ENCODE data around the gene GRIK3.

GRIK3 gene

DNA sequence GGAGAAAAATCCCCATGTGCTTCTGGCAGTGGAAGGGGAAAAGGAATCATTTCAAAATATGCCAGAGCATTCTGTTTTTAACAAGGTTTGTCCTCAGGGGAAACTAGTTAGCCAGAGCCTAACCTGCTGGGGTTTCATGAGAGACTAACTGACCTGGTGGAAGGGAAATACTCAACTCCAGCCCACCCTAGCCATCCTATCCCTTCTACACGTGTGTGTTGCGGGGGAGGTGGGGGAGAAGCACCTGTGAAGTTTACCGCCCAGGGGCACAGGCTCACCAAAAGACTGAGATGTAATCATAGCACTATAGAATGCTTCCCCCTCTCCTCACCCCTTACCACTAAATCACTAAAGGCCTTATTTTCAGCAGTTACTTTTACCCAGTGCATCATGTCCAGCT lies 139.5 kb downstream of the GRIK3 start:
- Mint-ChIP-seq H3K36me3 (ENCODE audit: insufficient read depth) (no peaks in the 10 kb centered on the region), H3K9me3 (no peaks in the 10 kb centered on the region), H3K4me3 (no peak overlapping the region), H3K27me3 (peaks cover 20% of the 10 kb centered on the region), H3K4me1 (no peaks in the 10 kb centered on the region), H3K27ac (ENCODE audit: low read depth) (no peak overlapping the region)
- ATAC-seq (replicated peaks; ENCODE audit: extremely low read depth, poor library complexity, severe bottlenecking) (no peak), DNase-seq (ENCODE audit: low spot score in 2 of 2) (no peak)

DNA sequence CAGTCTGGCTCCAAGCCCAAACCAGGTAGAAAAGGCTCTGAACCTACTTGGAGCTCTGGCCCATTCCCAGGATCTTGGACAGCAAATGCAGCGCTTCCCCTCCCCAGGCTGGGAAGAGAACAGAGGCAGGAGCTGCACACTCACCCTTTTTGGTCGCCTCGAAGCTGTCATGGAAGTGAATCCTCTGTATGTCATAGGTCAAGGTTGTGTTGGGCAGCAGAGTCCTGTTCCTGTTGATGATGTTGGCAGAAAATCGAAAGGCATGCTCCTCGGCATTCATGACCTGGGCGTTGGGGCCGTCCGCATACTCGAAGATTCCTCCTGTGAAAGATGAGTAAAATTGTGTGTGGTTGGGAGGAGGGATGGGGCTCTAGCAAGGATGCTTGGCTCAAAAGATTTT lies 143.5 kb downstream of the GRIK3 start:
- no peaks in the 10 kb centered on the region for H3K4me1 Mint-ChIP-seq
- no peak overlapping the region for H3K4me3 Mint-ChIP-seq
- DNase-seq (ENCODE audit: low spot score in 2 of 2) (no peak), ATAC-seq (replicated peaks; ENCODE audit: extremely low read depth, poor library complexity, severe bottlenecking) (no peak)
- no peaks in the 10 kb centered on the region for H3K36me3 Mint-ChIP-seq (ENCODE audit: insufficient read depth)
- no peaks in the 10 kb centered on the region for H3K9me3 Mint-ChIP-seq
- peaks cover 43% of the 10 kb centered on the region for H3K27me3 Mint-ChIP-seq
- no peak overlapping the region for H3K27ac Mint-ChIP-seq (ENCODE audit: low read depth)

- Mint-ChIP-seq H3K4me1 (no peaks in the 10 kb centered on the region), H3K27ac (ENCODE audit: low read depth) (no peak overlapping the region), H3K27me3 (peaks cover 43% of the 10 kb centered on the region), H3K4me3 (no peak overlapping the region), H3K36me3 (ENCODE audit: insufficient read depth) (no peaks in the 10 kb centered on the region), H3K9me3 (no peaks in the 10 kb centered on the region)
- no peak for ATAC-seq (replicated peaks; ENCODE audit: extremely low read depth, poor library complexity, severe bottlenecking)
- peak in 1 of 2 donors; percentile 8 for DNase-seq (ENCODE audit: low spot score in 2 of 2)
These were observed 144.7 kb downstream of the GRIK3 start for GRCh38 chr1:36889478-36890226.

- Mint-ChIP-seq H3K27me3 (peaks cover 43% of the 10 kb centered on the region), H3K4me1 (no peaks in the 10 kb centered on the region), H3K27ac (ENCODE audit: low read depth) (no peak overlapping the region), H3K36me3 (ENCODE audit: insufficient read depth) (no peaks in the 10 kb centered on the region), H3K4me3 (no peak overlapping the region), H3K9me3 (no peaks in the 10 kb centered on the region)
- ATAC-seq (replicated peaks; ENCODE audit: extremely low read depth, poor library complexity, severe bottlenecking), result no peak
- no peak for DNase-seq (ENCODE audit: low spot score in 2 of 2)
These were observed 145.4 kb downstream of the GRIK3 start for GRCh38 chr1:36888811-36889477.

DNA sequence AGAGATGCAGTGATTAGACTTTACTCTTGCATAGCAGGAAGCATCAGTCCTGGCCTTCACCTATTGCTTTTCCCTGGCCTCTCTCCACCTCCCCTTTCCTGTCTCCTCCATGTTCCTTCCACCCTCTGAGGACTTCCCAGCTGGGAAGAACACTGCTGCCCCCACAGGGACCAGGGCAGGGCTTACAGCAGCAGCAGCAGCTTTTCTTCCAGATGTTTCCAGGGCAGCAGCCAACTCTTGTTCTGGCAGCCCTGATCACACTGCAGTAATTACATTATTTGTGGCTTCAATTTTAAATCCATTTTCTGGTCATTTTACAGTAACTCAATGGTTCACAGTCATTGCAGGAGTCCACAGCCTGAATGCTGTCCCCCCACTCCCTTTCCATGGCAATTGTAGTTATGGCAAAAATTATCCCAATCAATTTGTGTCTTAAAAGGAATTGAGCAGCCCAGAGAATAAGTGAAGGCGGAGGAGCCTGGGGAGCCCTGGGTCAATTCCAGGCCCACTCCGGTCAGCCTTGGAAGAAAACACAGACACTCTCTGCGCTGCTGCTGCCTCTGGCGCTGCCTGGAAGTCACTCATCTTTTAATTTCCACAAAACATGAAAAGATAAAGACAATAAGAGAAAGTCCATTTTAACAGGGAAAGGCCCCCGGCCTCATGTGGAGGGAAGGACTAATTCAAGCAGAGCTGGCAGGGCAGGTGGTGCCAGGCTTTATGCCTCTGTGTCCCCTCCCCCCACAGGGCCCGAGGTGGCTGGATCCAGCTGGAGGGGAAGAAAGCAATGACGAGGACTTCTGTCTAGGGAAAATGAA lies 148.6 kb downstream of the GRIK3 start:
- Mint-ChIP-seq H3K4me3 (no peak overlapping the region), H3K36me3 (ENCODE audit: insufficient read depth) (no peaks in the 10 kb centered on the region)

DNA sequence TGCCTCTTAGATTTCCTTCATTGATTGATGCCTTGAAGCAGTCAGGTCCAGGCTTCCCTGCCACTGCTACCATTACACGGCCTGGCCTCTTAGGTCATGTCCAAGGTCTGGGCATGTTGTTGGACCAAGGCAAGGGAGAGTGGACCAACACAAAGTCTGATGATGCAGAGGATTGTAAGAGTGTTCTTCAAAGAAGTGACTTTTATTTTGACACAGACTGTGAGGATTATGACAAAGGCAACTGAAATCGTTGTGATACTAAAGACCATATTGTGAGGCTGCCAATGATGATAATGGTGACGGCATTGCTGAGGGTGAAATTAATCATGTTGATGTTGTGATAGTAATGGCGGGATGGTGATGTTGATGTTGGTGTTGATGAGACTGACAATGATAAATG lies 149.5 kb downstream of the GRIK3 start:
- Mint-ChIP-seq H3K4me1 (no peaks in the 10 kb centered on the region), H3K36me3 (ENCODE audit: insufficient read depth) (no peaks in the 10 kb centered on the region), H3K9me3 (no peaks in the 10 kb centered on the region), H3K27ac (ENCODE audit: low read depth) (no peak overlapping the region), H3K4me3 (no peak overlapping the region), H3K27me3 (peaks cover 48% of the 10 kb centered on the region)
- ATAC-seq (replicated peaks; ENCODE audit: extremely low read depth, poor library complexity, severe bottlenecking), result no peak
- DNase-seq (ENCODE audit: low spot score in 2 of 2), result no peak

More for the DNA sequence above, 148.6 kb downstream of the GRIK3 start:
- no peak for ATAC-seq (replicated peaks; ENCODE audit: extremely low read depth, poor library complexity, severe bottlenecking)
- H3K4me1 Mint-ChIP-seq, result no peaks in the 10 kb centered on the region
- peaks cover 51% of the 10 kb centered on the region for H3K27me3 Mint-ChIP-seq
- no peaks in the 10 kb centered on the region for H3K9me3 Mint-ChIP-seq
- no peak overlapping the region for H3K27ac Mint-ChIP-seq (ENCODE audit: low read depth)
- peak in 1 of 2 donors; percentile 6 for DNase-seq (ENCODE audit: low spot score in 2 of 2)

GRCh38 chr1:36884029-36884701 lies 150.2 kb downstream of the GRIK3 start:
- Mint-ChIP-seq H3K4me3 (no peak overlapping the region), H3K9me3 (no peaks in the 10 kb centered on the region), H3K4me1 (no peaks in the 10 kb centered on the region), H3K27me3 (peaks cover 48% of the 10 kb centered on the region), H3K27ac (ENCODE audit: low read depth) (no peak overlapping the region), H3K36me3 (ENCODE audit: insufficient read depth) (no peaks in the 10 kb centered on the region)
- no peak for DNase-seq (ENCODE audit: low spot score in 2 of 2)
- ATAC-seq (replicated peaks; ENCODE audit: extremely low read depth, poor library complexity, severe bottlenecking), result no peak

DNA sequence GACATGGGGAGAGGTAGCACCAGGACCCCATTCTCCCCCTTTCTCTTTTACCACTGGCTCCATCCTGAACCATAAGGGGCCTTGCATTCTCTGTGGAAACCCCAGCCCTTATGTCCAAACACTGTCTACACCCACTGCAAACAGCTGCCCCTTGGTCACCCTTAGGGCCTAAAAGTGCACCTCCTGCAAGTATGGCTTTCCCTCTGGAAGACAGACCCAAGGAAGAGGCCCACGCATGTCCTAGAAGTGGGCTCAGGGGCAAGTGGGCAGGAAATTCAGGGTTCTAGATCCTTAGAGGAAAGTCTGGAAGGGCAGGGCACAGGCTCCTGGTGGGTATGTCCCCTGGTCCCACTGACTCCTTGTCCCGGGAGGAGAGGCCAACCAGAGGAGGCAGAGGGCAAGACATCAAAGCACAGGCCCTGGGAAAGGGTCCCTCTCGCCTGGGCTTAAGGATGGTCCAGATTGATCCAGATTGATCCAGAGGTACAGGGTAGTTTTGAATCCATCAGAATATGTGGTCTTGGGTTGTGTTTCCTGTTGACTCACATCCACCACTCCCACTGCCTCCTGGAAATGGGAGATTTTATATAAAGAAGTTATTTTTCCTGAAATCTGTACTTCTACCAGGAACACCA lies 150.9 kb downstream of the GRIK3 start:
- Mint-ChIP-seq H3K9me3 (no peaks in the 10 kb centered on the region), H3K4me1 (no peaks in the 10 kb centered on the region), H3K36me3 (ENCODE audit: insufficient read depth) (no peaks in the 10 kb centered on the region), H3K27me3 (peaks cover 44% of the 10 kb centered on the region), H3K4me3 (no peak overlapping the region), H3K27ac (ENCODE audit: low read depth) (no peak overlapping the region)
- peak in 1 of 2 donors; percentile 9 for DNase-seq (ENCODE audit: low spot score in 2 of 2)
- no peak for ATAC-seq (replicated peaks; ENCODE audit: extremely low read depth, poor library complexity, severe bottlenecking)

DNA sequence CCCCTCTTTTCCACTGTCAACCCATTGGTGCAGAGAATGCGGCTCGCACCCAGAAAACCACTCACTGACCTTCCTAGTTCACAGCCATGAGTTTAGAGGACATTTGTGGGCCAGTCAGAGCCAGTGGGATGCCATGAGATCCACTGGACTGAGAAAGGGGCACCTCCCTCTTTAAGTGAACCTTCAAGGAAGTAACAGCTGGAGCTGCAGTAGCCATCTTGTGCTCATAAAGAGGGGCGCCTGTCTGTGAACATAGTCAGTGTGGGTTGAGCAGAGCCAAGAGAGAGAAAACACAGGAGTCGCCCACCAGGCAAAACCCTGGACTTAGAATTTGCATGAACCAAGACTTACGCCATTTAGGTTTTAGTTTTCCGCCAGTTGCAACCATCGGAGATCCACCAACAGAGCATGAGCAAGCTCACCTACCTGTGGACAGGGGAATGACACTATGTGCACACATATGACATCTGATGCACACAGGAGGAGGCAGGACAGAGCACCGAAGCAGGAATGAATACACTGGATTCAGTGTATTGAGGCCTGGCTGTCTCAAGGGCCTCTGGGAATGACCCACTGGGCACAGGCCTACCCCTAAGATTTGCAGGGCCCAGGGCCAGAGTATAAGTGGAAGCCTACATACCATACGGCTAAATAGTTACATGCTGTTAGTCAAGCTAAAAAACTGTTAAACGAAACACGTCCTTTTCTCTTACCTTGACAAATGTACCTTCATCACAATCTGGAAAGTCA lies 151.6 kb downstream of the GRIK3 start:
- H3K9me3 Mint-ChIP-seq, result no peaks in the 10 kb centered on the region
- H3K27me3 Mint-ChIP-seq, result peaks cover 45% of the 10 kb centered on the region
- no peak overlapping the region for H3K4me3 Mint-ChIP-seq
- ATAC-seq (replicated peaks; ENCODE audit: extremely low read depth, poor library complexity, severe bottlenecking) (no peak), DNase-seq (ENCODE audit: low spot score in 2 of 2) (peak in 1 of 2 donors; percentile 2)
- H3K4me1 Mint-ChIP-seq, result no peaks in the 10 kb centered on the region
- no peak overlapping the region for H3K27ac Mint-ChIP-seq (ENCODE audit: low read depth)
- no peaks in the 10 kb centered on the region for H3K36me3 Mint-ChIP-seq (ENCODE audit: insufficient read depth)

- H3K4me3 Mint-ChIP-seq, result no peak overlapping the region
- no peak overlapping the region for H3K27ac Mint-ChIP-seq (ENCODE audit: low read depth)
- H3K36me3 Mint-ChIP-seq (ENCODE audit: insufficient read depth), result no peaks in the 10 kb centered on the region
- H3K4me1 Mint-ChIP-seq, result no peaks in the 10 kb centered on the region
- peak in 1 of 2 donors; percentile 9 for DNase-seq (ENCODE audit: low spot score in 2 of 2)
- H3K9me3 Mint-ChIP-seq, result no peaks in the 10 kb centered on the region
- peaks cover 50% of the 10 kb centered on the region for H3K27me3 Mint-ChIP-seq
- ATAC-seq (replicated peaks; ENCODE audit: extremely low read depth, poor library complexity, severe bottlenecking), result no peak
These were observed 152.8 kb downstream of the GRIK3 start for GRCh38 chr1:36881541-36881940.

DNA sequence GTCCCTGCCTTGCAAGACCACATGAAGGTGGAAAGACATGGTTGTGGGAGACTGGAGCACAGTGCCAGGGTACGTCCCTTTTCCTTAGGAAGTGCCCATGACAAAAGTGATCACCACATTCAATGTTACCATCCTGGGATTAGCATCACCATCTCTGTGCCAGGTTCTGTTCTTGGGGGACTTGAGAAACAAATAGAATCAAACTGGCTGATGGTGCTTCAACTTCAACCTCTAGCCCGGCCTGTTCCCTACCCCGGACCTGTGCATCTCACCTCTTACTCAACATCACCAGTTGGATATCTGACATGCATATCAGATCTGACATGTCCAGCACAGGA lies 153.3 kb downstream of the GRIK3 start:
- ATAC-seq (replicated peaks; ENCODE audit: extremely low read depth, poor library complexity, severe bottlenecking) (no peak), DNase-seq (ENCODE audit: low spot score in 2 of 2) (no peak)
- Mint-ChIP-seq H3K9me3 (no peaks in the 10 kb centered on the region), H3K36me3 (ENCODE audit: insufficient read depth) (no peaks in the 10 kb centered on the region), H3K4me1 (no peaks in the 10 kb centered on the region), H3K27ac (ENCODE audit: low read depth) (no peak overlapping the region), H3K27me3 (peaks cover 49% of the 10 kb centered on the region), H3K4me3 (no peak overlapping the region)
